Fibroblast of mammary gland (primary cell): ENCODE data around the gene ZNF81.

Experiments used
- DNase-seq: peaks from one replicate; pipeline ENCODE4 v3.0.0-alpha.2; 2010; ENCODE audit warnings: low read depth
- H3K4me3 ChIP-seq: 2 replicates; pipeline ENCODE4 v1.5.1; 2011; ENCODE audit warnings: low read depth, mild to moderate bottlenecking, low read length, moderate library complexity; ENCODE audit not compliant: control insufficient read depth
- CTCF ChIP-seq: conservative IDR thresholded peaks from 2 replicates; pipeline ENCODE4 v1.5.1; 2011; ENCODE audit warnings: low read depth, low read length, inconsistent platforms; ENCODE audit not compliant: control insufficient read depth, insufficient read depth

Gene ZNF81

GRCh38 chrX:47807548-47807947 is 29.2 kb upstream of the ZNF81 start:
- H3K4me3 ChIP-seq: no peak overlapping the region
- no peak for TF ChIP-seq CTCF
- no peak for DNase-seq

GRCh38 chrX:47808904-47809788 is 27.6 kb upstream of the ZNF81 start:
- H3K4me3 ChIP-seq: no peak overlapping the region
- no peak for TF ChIP-seq CTCF
- DNase-seq: no peak

GRCh38 chrX:47814851-47815250 is 21.9 kb upstream of the ZNF81 start:
- no peak for TF ChIP-seq CTCF
- no peak for DNase-seq
- no peak overlapping the region for H3K4me3 ChIP-seq

GRCh38 chrX:47815901-47816845 is 20.5 kb upstream of the ZNF81 start:
- TF ChIP-seq CTCF: no peak
- H3K4me3 ChIP-seq: no peak overlapping the region
- DNase-seq: peak; percentile 13

GRCh38 chrX:47817421-47817820 is 19.3 kb upstream of the ZNF81 start:
- TF ChIP-seq CTCF: no peak
- DNase-seq: no peak
- H3K4me3 ChIP-seq: no peak overlapping the region

GRCh38 chrX:47817897-47818296 is 18.8 kb upstream of the ZNF81 start:
- H3K4me3 ChIP-seq: no peak overlapping the region
- DNase-seq: no peak
- TF ChIP-seq CTCF: no peak
